Neuronal stem cell (in vitro differentiated cells): ENCODE data around the gene HHIPL1.

Source experiments
- DNase-seq: peaks from one replicate; pipeline ENCODE4 v3.0.0-alpha.2; 2013; ENCODE audit warnings: low spot score
- H2AFZ ChIP-seq: one replicate; pipeline ENCODE4 v1.6.1; 2013; ENCODE audit warnings: mild to moderate bottlenecking, low read length, inconsistent platforms
- H2AK5ac ChIP-seq: 2 replicates; pipeline ENCODE4 v1.6.1; 2013; ENCODE audit warnings: low read depth, mild to moderate bottlenecking, inconsistent platforms, low read length, moderate library complexity, mixed read lengths
- H2BK120ac ChIP-seq: 2 replicates; pipeline ENCODE4 v1.6.1; 2013; ENCODE audit warnings: low read depth, mild to moderate bottlenecking, inconsistent platforms, low read length, moderate library complexity, mixed read lengths
- H2BK12ac ChIP-seq: one replicate; pipeline ENCODE4 v1.6.1; 2013; ENCODE audit warnings: low read length, inconsistent platforms
- H2BK15ac ChIP-seq: 2 replicates; pipeline ENCODE4 v1.6.1; 2013; ENCODE audit warnings: mild to moderate bottlenecking, low read length, inconsistent platforms, mixed read lengths
- H2BK5ac ChIP-seq: one replicate; pipeline ENCODE4 v1.6.1; 2013; ENCODE audit warnings: inconsistent platforms, mild to moderate bottlenecking, low read length, moderate library complexity
- H3K14ac ChIP-seq: one replicate; pipeline ENCODE4 v1.6.1; 2013; ENCODE audit warnings: low read length, inconsistent platforms
- H3K18ac ChIP-seq: 2 replicates; pipeline ENCODE4 v1.6.1; 2013; ENCODE audit warnings: low read length, inconsistent platforms
- H3K23ac ChIP-seq: 2 replicates; pipeline ENCODE4 v1.6.1; 2013; ENCODE audit warnings: low read depth, mild to moderate bottlenecking, mixed read lengths, low read length, inconsistent platforms; ENCODE audit not compliant: poor library complexity
- H3K27ac ChIP-seq: replicated peaks from 3 replicates; pipeline ENCODE4 v1.5.1; 2013; ENCODE audit warnings: low read length, inconsistent platforms
- H3K27me3 ChIP-seq, 3 experiments: 2 replicates each; pipeline ENCODE4 v1.6.1; 2013; ENCODE audit warnings: low read length in 3 of 3, mild to moderate bottlenecking in 2 of 3, inconsistent platforms in 1 of 3, low read depth in 1 of 3, mixed read lengths in 1 of 3, moderate library complexity in 1 of 3; ENCODE audit not compliant: control insufficient read depth in 3 of 3, insufficient read depth in 3 of 3
- H3K36me3 ChIP-seq, 2 donors: replicated peaks in 1 of 2; 2 replicates each; pipeline ENCODE4 v1.6.1; 2013; ENCODE audit warnings: low read length in 2 of 2; ENCODE audit not compliant: control insufficient read depth in 2 of 2, insufficient read depth in 2 of 2
- H3K4ac ChIP-seq: 2 replicates; pipeline ENCODE4 v1.6.1; 2013; ENCODE audit warnings: inconsistent platforms, mild to moderate bottlenecking, low read length, moderate library complexity
- H3K4me1 ChIP-seq, 2 donors: 1 replicate in 1 of 2; 2 replicates in 1 of 2; pipeline ENCODE4 v1.6.1; 2013; ENCODE audit warnings: low read length in 2 of 2, low read depth in 1 of 2; ENCODE audit not compliant: control insufficient read depth in 2 of 2, insufficient read depth in 1 of 2
- H3K4me2 ChIP-seq: one replicate; pipeline ENCODE4 v1.6.1; 2013; ENCODE audit warnings: mild to moderate bottlenecking, low read length, inconsistent platforms; ENCODE audit not compliant: insufficient read depth, poor library complexity, severe bottlenecking
- H3K4me3 ChIP-seq, 2 donors: 2 replicates each; pipeline ENCODE4 v1.5.1; 2013; ENCODE audit warnings: low read length in 2 of 2, mild to moderate bottlenecking in 2 of 2, inconsistent platforms in 1 of 2, moderate library complexity in 1 of 2
- H3K79me1 ChIP-seq: one replicate; pipeline ENCODE4 v1.6.1; 2013; ENCODE audit warnings: low read depth, mild to moderate bottlenecking, inconsistent platforms, low read length, moderate library complexity
- H3K9ac ChIP-seq: one replicate; pipeline ENCODE4 v1.6.1; 2013; ENCODE audit warnings: mild to moderate bottlenecking, low read depth, low read length, inconsistent platforms; ENCODE audit not compliant: poor library complexity
- H3K9me3 ChIP-seq, 2 donors: replicated peaks in 1 of 2; 2 replicates each; pipeline versions ENCODE3 to v1.6.1; 2013; ENCODE audit warnings: low read length in 2 of 2, mild to moderate bottlenecking in 2 of 2, inconsistent platforms in 1 of 2, low read depth in 1 of 2, mixed read lengths in 1 of 2, moderate library complexity in 1 of 2; ENCODE audit not compliant: control insufficient read depth in 2 of 2, insufficient read depth in 1 of 2
- H4K8ac ChIP-seq: one replicate; pipeline ENCODE4 v1.6.1; 2013; ENCODE audit warnings: low read depth, mild to moderate bottlenecking, inconsistent platforms, low read length, moderate library complexity
- H4K91ac ChIP-seq: one replicate; pipeline ENCODE4 v1.6.1; 2013; ENCODE audit warnings: low read length, low read depth, mild to moderate bottlenecking, inconsistent platforms; ENCODE audit not compliant: poor library complexity
- WGBS, 2 donors: extraction: QIAGEN DNeasy Blood & Tissue Kit; methylation state at CpG; one replicate each; pipeline ENCODE4 v1.1.7; 2013; ENCODE audit warnings: missing lambda C conversion rate in 2 of 2, mixed read lengths in 1 of 2; ENCODE audit not compliant: insufficient read length in 2 of 2, insufficient replicate concordance in 1 of 2; ENCODE audit errors: extremely low coverage in 2 of 2; 5-methylcytosine and 5-hydroxymethylcytosine counted together

Gene HHIPL1

GRCh38 chr14:99597911-99598600 is 46.9 kb upstream of the HHIPL1 start:
- no peak overlapping the region for H2BK5ac ChIP-seq
- no peak overlapping the region for H3K4ac ChIP-seq
- no peak overlapping the region for H2BK120ac ChIP-seq
- H2AFZ ChIP-seq, result no peak overlapping the region
- H3K27ac ChIP-seq, result no peak overlapping the region
- H2BK15ac ChIP-seq, result no peak overlapping the region
- H3K36me3 ChIP-seq, result peaks cover 0 to 15% of the 10 kb centered on the region in 2 donors
- no CpG with 5 or more reads among the region's 20 CpGs for WGBS, 2 donors
- no peak overlapping the region for H3K9ac ChIP-seq
- H3K4me2 ChIP-seq, result no peak overlapping the region
- peak overlapping the region; percentile 25 for H2BK12ac ChIP-seq
- H2AK5ac ChIP-seq, result peak overlapping the region; percentile 43
- no peak overlapping the region for H3K23ac ChIP-seq
- peak overlapping the region; percentile 86 for H3K14ac ChIP-seq
- H3K4me3 ChIP-seq, result no peak overlapping the region
- no peak for DNase-seq
- H4K91ac ChIP-seq, result no peak overlapping the region
- H3K4me1 ChIP-seq, result peaks cover 30 to 47% of the 10 kb centered on the region in 2 donors
- H3K27me3 ChIP-seq, result peaks cover 0 to 40% (median 3%) of the 10 kb centered on the region in 3 experiments
- peak overlapping the region; percentile 82 for H3K18ac ChIP-seq
- H4K8ac ChIP-seq, result no peak overlapping the region
- no peaks in the 10 kb centered on the region for H3K9me3 ChIP-seq
- H3K79me1 ChIP-seq, result peaks cover 19% of the 10 kb centered on the region

GRCh38 chr14:99598774-99599173 is 46.2 kb upstream of the HHIPL1 start:
- Histone ChIP-seq H3K27me3 (peaks cover 0 to 47% (median 9%) of the 10 kb centered on the region in 3 experiments), H2BK5ac (no peak overlapping the region), H3K14ac (no peak overlapping the region), H2AK5ac (peak overlapping the region; percentile 43), H4K91ac (no peak overlapping the region), H3K4me1 (peaks cover 28 to 45% of the 10 kb centered on the region in 2 donors), H3K79me1 (peaks cover 25% of the 10 kb centered on the region), H3K18ac (peak overlapping the region; percentile 82), H3K36me3 (peaks cover 0 to 15% of the 10 kb centered on the region in 2 donors), H3K9ac (no peak overlapping the region), H2BK120ac (no peak overlapping the region), H3K23ac (no peak overlapping the region), H3K4me2 (no peak overlapping the region), H2BK12ac (no peak overlapping the region), H4K8ac (no peak overlapping the region), H3K9me3 (no peaks in the 10 kb centered on the region), H2BK15ac (no peak overlapping the region), H2AFZ (no peak overlapping the region), H3K4me3 (no peak overlapping the region), H3K4ac (no peak overlapping the region), H3K27ac (no peak overlapping the region)
- peak; percentile 76 for DNase-seq
- no CpG with 5 or more reads among the region's 3 CpGs for WGBS, 2 donors

- H2BK15ac ChIP-seq, result no peak overlapping the region
- no peak overlapping the region for H4K8ac ChIP-seq
- no peak overlapping the region for H2AFZ ChIP-seq
- no peak overlapping the region for H3K4me3 ChIP-seq
- H3K4ac ChIP-seq, result no peak overlapping the region
- H3K14ac ChIP-seq, result no peak overlapping the region
- H2BK12ac ChIP-seq, result no peak overlapping the region
- WGBS, 2 donors, result no CpG with 5 or more reads among the region's 6 CpGs
- H3K23ac ChIP-seq, result no peak overlapping the region
- peaks cover 0 to 15% of the 10 kb centered on the region in 2 donors for H3K36me3 ChIP-seq
- H2BK120ac ChIP-seq, result no peak overlapping the region
- no peak overlapping the region for H3K9ac ChIP-seq
- H3K9me3 ChIP-seq, result no peaks in the 10 kb centered on the region
- DNase-seq, result no peak
- peaks cover 28 to 45% of the 10 kb centered on the region in 2 donors for H3K4me1 ChIP-seq
- H2AK5ac ChIP-seq, result no peak overlapping the region
- H3K27me3 ChIP-seq, result peaks cover 0 to 47% (median 9%) of the 10 kb centered on the region in 3 experiments
- H3K79me1 ChIP-seq, result peaks cover 25% of the 10 kb centered on the region
- no peak overlapping the region for H3K27ac ChIP-seq
- H4K91ac ChIP-seq, result no peak overlapping the region
- no peak overlapping the region for H3K4me2 ChIP-seq
- H3K18ac ChIP-seq, result no peak overlapping the region
- no peak overlapping the region for H2BK5ac ChIP-seq
Measured at GRCh38 chr14:99599393-99599792, 45.5 kb upstream of the HHIPL1 start.

- Histone ChIP-seq H2BK15ac (no peak overlapping the region), H3K4me3 (no peak overlapping the region), H3K4ac (no peak overlapping the region), H3K14ac (no peak overlapping the region), H4K91ac (no peak overlapping the region), H2AK5ac (no peak overlapping the region), H3K9ac (no peak overlapping the region), H3K36me3 (peaks cover 0 to 15% of the 10 kb centered on the region in 2 donors), H3K4me1 (peaks cover 28 to 45% of the 10 kb centered on the region in 2 donors), H2AFZ (no peak overlapping the region), H4K8ac (no peak overlapping the region), H3K4me2 (no peak overlapping the region), H3K18ac (no peak overlapping the region), H3K27me3 (peaks cover 0 to 47% (median 9%) of the 10 kb centered on the region in 3 experiments), H3K27ac (no peak overlapping the region), H2BK12ac (no peak overlapping the region), H3K9me3 (no peaks in the 10 kb centered on the region), H3K79me1 (peaks cover 25% of the 10 kb centered on the region), H2BK120ac (no peak overlapping the region), H2BK5ac (no peak overlapping the region), H3K23ac (no peak overlapping the region)
- no CpG with 5 or more reads among the region's 3 CpGs for WGBS, 2 donors
- no peak for DNase-seq
Measured at GRCh38 chr14:99600232-99600888, 44.6 kb upstream of the HHIPL1 start.
